Keratinocyte (primary cell): ENCODE results near the gene MIB1. TPM values are rescaled to one million over a fixed set of nuclear protein-coding genes. Genes with fewer than 3 reads are reported as not detected.

Experiments
- DNase-seq: peaks from one replicate; pipeline ENCODE4 v3.0.0-alpha.2; 2011; ENCODE audit warnings: low read depth, missing footprints, low spot score
- FAIRE-seq: peaks from 2 replicates; lab custom pipeline; 2011; peaks lifted over from hg19 to GRCh38; lab: Jason Lieb, UNC
- H2AFZ ChIP-seq: 2 replicates; pipeline ENCODE4 v1.6.0; 2012; ENCODE audit warnings: low read length, control low read depth, inconsistent platforms; ENCODE audit not compliant: control insufficient read depth
- H3K27ac ChIP-seq: 2 replicates; pipeline ENCODE4 v1.5.1; 2011; ENCODE audit warnings: low read length; ENCODE audit not compliant: control insufficient read depth, insufficient read depth
- H3K27me3 ChIP-seq: 3 replicates; pipeline ENCODE4 v1.6.0; 2011; ENCODE audit warnings: low read length; ENCODE audit not compliant: control insufficient read depth, insufficient read depth; ENCODE audit errors: extremely low read depth
- H3K36me3 ChIP-seq, 2 experiments: 2 replicates in 1 of 2; 3 replicates in 1 of 2; pipeline ENCODE4 v1.5.1; 2011; ENCODE audit warnings: low read length in 2 of 2, mild to moderate bottlenecking in 1 of 2; ENCODE audit not compliant: control insufficient read depth in 2 of 2, insufficient read depth in 2 of 2; ENCODE audit errors: extremely low read depth in 1 of 2
- H3K4me1 ChIP-seq: 3 replicates; pipeline ENCODE4 v1.5.1; 2011; ENCODE audit warnings: low read length; ENCODE audit not compliant: control insufficient read depth, insufficient read depth; ENCODE audit errors: extremely low read depth
- H3K4me2 ChIP-seq: 3 replicates; pipeline ENCODE4 v1.6.0; 2011; ENCODE audit warnings: low read depth, low read length; ENCODE audit not compliant: control insufficient read depth, insufficient read depth; ENCODE audit errors: extremely low read depth
- H3K4me3 ChIP-seq, 3 experiments: fragments of 200-600 bp in 1 of 3; sonication (generic) in 1 of 3; 2 replicates in 2 of 3; 3 replicates in 1 of 3; pipeline ENCODE4 v1.5.1; 2011 to 2016; ENCODE audit warnings: low read length in 3 of 3, mild to moderate bottlenecking in 3 of 3, control low read depth in 2 of 3, inconsistent platforms in 1 of 3, low read depth in 1 of 3, mixed read lengths in 1 of 3, mixed run types in 1 of 3, moderate library complexity in 1 of 3; ENCODE audit not compliant: control insufficient read depth in 2 of 3, insufficient read depth in 2 of 3; ENCODE audit errors: extremely low read depth in 1 of 3
- H3K79me2 ChIP-seq: 2 replicates; pipeline ENCODE4 v1.6.0; 2012; ENCODE audit warnings: low read length; ENCODE audit not compliant: control insufficient read depth, insufficient read depth
- H3K9ac ChIP-seq: 3 replicates; pipeline ENCODE4 v1.6.0; 2011; ENCODE audit warnings: low read length; ENCODE audit not compliant: control insufficient read depth, insufficient read depth; ENCODE audit errors: extremely low read depth
- H3K9me1 ChIP-seq: 3 replicates; pipeline ENCODE4 v1.6.0; 2011; ENCODE audit warnings: low read length; ENCODE audit not compliant: control insufficient read depth, insufficient read depth; ENCODE audit errors: extremely low read depth
- H3K9me3 ChIP-seq: 2 replicates; pipeline ENCODE4 v1.5.1; 2012; ENCODE audit warnings: low read depth, low read length; ENCODE audit not compliant: control insufficient read depth
- H4K20me1 ChIP-seq: 3 replicates; pipeline ENCODE4 v1.6.0; 2011; ENCODE audit warnings: low read length; ENCODE audit not compliant: control insufficient read depth, insufficient read depth; ENCODE audit errors: extremely low read depth
- EZH2 ChIP-seq: IDR thresholded peaks from one replicate; pipeline ENCODE4 v1.6.1; 2012; ENCODE audit warnings: inconsistent platforms, mild to moderate bottlenecking, low read length, moderate library complexity
- dilution Hi-C: fragments of 300-500 bp; cut with MboI; formaldehyde crosslinking; loops from one replicate; pipeline ENCODE4 v1.7.0; 2020; ENCODE audit warnings: low sequenced_read_pairs; ENCODE audit not compliant: extremely low pct_ligation_motif_present
- polyA plus RNA-seq, 5 experiments: library from polyadenylated mRNA; depleted of rRNA in 3 of 5; stranded (reverse) in 3 of 5; stranded (forward) in 1 of 5; unstranded in 1 of 5; fragments of >200 nt; gene quantifications; 1 replicate in 1 of 5; 2 replicates in 3 of 5; 3 replicates in 1 of 5; pipeline versions ENCODE4 v1.2.1 to v1.2.3, GENCODE V29; 2011 to 2012; ENCODE audit warnings: missing spikeins in 2 of 5, low read depth in 1 of 5, low replicate concordance in 1 of 5
- TF ChIP-seq, protein P1 (sequence below), 3 experiments: IDR thresholded peaks in 1 of 3; conservative IDR thresholded peaks in 1 of 3; optimal IDR thresholded peaks in 1 of 3; 2 replicates in 2 of 3; 3 replicates in 1 of 3; pipeline versions ENCODE3 to v1.5.1; 2011; ENCODE audit warnings: low read length in 3 of 3, mild to moderate bottlenecking in 3 of 3, moderate library complexity in 2 of 3, control low read depth in 1 of 3, inconsistent platforms in 1 of 3; ENCODE audit not compliant: insufficient read depth in 2 of 3; ENCODE audit errors: extremely low read depth in 1 of 3

Gene MIB1
- polyA plus RNA-seq, 1 donor (not counting 4 experiments of a cell fraction or from before 2014, with no cell fraction given): 24.8 TPM

DNA sequence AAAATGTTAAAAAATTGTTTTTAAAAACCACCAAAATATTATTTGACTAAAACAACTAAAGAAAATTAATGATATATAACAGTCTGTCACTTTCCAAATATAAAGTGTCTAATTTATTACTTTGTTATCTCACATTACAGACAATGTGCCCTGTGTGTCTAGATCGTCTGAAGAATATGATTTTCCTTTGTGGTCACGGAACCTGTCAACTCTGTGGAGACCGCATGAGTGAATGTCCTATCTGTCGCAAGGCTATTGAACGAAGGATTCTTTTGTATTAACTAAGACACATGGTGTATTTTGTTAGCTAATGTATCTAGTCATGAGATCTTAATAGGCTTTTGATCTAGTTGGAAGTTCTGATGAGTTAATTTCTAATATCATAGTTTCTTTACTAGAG lies 123.8 kb downstream of the MIB1 start:
- FAIRE-seq: no peak
- peaks cover 0 to 13% of the 10 kb centered on the region in 2 experiments for H3K36me3 ChIP-seq
- H3K9ac ChIP-seq: no peak overlapping the region
- H4K20me1 ChIP-seq: no peaks in the 10 kb centered on the region
- H3K9me1 ChIP-seq: no peaks in the 10 kb centered on the region
- dilution Hi-C loops: no loop called here
- TF ChIP-seq, protein P1, sequence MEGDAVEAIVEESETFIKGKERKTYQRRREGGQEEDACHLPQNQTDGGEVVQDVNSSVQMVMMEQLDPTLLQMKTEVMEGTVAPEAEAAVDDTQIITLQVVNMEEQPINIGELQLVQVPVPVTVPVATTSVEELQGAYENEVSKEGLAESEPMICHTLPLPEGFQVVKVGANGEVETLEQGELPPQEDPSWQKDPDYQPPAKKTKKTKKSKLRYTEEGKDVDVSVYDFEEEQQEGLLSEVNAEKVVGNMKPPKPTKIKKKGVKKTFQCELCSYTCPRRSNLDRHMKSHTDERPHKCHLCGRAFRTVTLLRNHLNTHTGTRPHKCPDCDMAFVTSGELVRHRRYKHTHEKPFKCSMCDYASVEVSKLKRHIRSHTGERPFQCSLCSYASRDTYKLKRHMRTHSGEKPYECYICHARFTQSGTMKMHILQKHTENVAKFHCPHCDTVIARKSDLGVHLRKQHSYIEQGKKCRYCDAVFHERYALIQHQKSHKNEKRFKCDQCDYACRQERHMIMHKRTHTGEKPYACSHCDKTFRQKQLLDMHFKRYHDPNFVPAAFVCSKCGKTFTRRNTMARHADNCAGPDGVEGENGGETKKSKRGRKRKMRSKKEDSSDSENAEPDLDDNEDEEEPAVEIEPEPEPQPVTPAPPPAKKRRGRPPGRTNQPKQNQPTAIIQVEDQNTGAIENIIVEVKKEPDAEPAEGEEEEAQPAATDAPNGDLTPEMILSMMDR (optimal IDR thresholded peaks at IDR 0.05 in 1 of 3, IDR thresholded peaks at IDR 0.05 in 1 of 3, conservative IDR thresholded peaks at IDR 0.05 in 1 of 3; ENCODE audit: extremely low read depth in 1 of 3, insufficient read depth in 2 of 3, low read length in 3 of 3): no peak
- no peak for TF ChIP-seq EZH2
- H3K79me2 ChIP-seq: no peaks in the 10 kb centered on the region
- H3K27ac ChIP-seq: no peak overlapping the region
- no peak overlapping the region for H3K4me3 ChIP-seq
- H3K9me3 ChIP-seq: no peaks in the 10 kb centered on the region
- no peaks in the 10 kb centered on the region for H3K4me1 ChIP-seq
- no peak overlapping the region for H2AFZ ChIP-seq
- no peak for DNase-seq
- no peak overlapping the region for H3K4me2 ChIP-seq
- H3K27me3 ChIP-seq: no peaks in the 10 kb centered on the region

- no peak overlapping the region for H3K4me2 ChIP-seq
- no peaks in the 10 kb centered on the region for H4K20me1 ChIP-seq
Measured at GRCh38 chr18:21865043-21865442, 124.5 kb downstream of the MIB1 start.

More at GRCh38 chr18:21865043-21865442, 124.5 kb downstream of the MIB1 start:
- H3K4me3 ChIP-seq: no peak overlapping the region
- dilution Hi-C loops: no loop called here
- DNase-seq (no peak), FAIRE-seq (no peak)
- H3K4me1 ChIP-seq: no peaks in the 10 kb centered on the region
- no peak overlapping the region for H3K27ac ChIP-seq
- TF ChIP-seq, protein P1 (optimal IDR thresholded peaks at IDR 0.05 in 1 of 3, IDR thresholded peaks at IDR 0.05 in 1 of 3, conservative IDR thresholded peaks at IDR 0.05 in 1 of 3; ENCODE audit: extremely low read depth in 1 of 3, insufficient read depth in 2 of 3, low read length in 3 of 3): no peak
- no peak for TF ChIP-seq EZH2
- no peak overlapping the region for H3K9ac ChIP-seq
- no peak overlapping the region for H2AFZ ChIP-seq
- no peaks in the 10 kb centered on the region for H3K79me2 ChIP-seq
- no peaks in the 10 kb centered on the region for H3K9me1 ChIP-seq
- peaks cover 0 to 13% of the 10 kb centered on the region in 2 experiments for H3K36me3 ChIP-seq
- no peaks in the 10 kb centered on the region for H3K27me3 ChIP-seq
- H3K9me3 ChIP-seq: no peaks in the 10 kb centered on the region
